ENCODE data around the gene MLN. TPM values are rescaled to one million over a fixed set of nuclear protein-coding genes. Genes with fewer than 3 reads are reported as not detected.

The MLN gene
- total and polyA plus RNA-seq, 2 of the 4 experiments (the other 2 are of a cell fraction) = not detected

- peaks cover 64% of the 10 kb centered on the region for H3K27me3 ChIP-seq (ENCODE audit: control insufficient read depth, insufficient read depth, low read length)
- H3K27ac ChIP-seq (ENCODE audit: insufficient read depth, low read length) = no peak overlapping the region
- intact Hi-C loops (cut with micrococcal nuclease) = no loop called here
- H2AK5ac ChIP-seq (ENCODE audit: low read depth, low read length) = no peak overlapping the region
- H3K4me3 ChIP-seq (ENCODE audit: insufficient read depth, low read depth, low read length) = no peak overlapping the region
- H3K4me2 ChIP-seq (ENCODE audit: low read depth, low read length) = no peak overlapping the region
- H3K23ac ChIP-seq (ENCODE audit: low read depth, low read length) = no peak overlapping the region
- H3K36me3 ChIP-seq (ENCODE audit: control insufficient read depth, insufficient read depth, low read length) = no peaks in the 10 kb centered on the region
- no peak for TF ChIP-seq CHD1 (IDR thresholded peaks at IDR 0.05; ENCODE audit: low read depth, low read length)
- BruUV-seq (replicated peaks) = no TSS peak
- H3K4ac ChIP-seq (ENCODE audit: low read depth, low read length) = no peak overlapping the region
- no CpG with 5 or more reads among the region's 3 CpGs for WGBS, 2 experiments (ENCODE audit: extremely low coverage in 2 of 2, insufficient read length in 1 of 2)
- H2AK9ac ChIP-seq (replicated peaks; ENCODE audit: low read depth, low read length, poor library complexity) = no peak overlapping the region
- H2BK120ac ChIP-seq (ENCODE audit: low read depth, low read length) = no peak overlapping the region
- no peak overlapping the region for H3K56ac ChIP-seq (ENCODE audit: extremely low read depth, insufficient read depth, low read length)
- DNase-seq (no peak), ATAC-seq (ENCODE audit: low read depth) (no peak)
- no peaks in the 10 kb centered on the region for H3K9me1 ChIP-seq (ENCODE audit: insufficient read depth, low read length)
- dilution Hi-C loops (cut with HindIII; ENCODE audit: low sequenced_read_pairs, unreplicated experiment) = no loop called here
- no peak overlapping the region for H4K91ac ChIP-seq (ENCODE audit: insufficient read depth, low read depth, low read length)
- no peak overlapping the region for H4K5ac ChIP-seq (ENCODE audit: low read depth, low read length)
- no peak overlapping the region for H3K14ac ChIP-seq (replicated peaks; ENCODE audit: low read depth, low read length)
- ChIA-PET CTCF (no interaction called here), POLR2A (ENCODE audit: unreplicated experiment) (no interaction called here)
- H3K9me3 ChIP-seq (ENCODE audit: control insufficient read depth, insufficient read depth, low read length) = no peaks in the 10 kb centered on the region
- H2BK15ac ChIP-seq (ENCODE audit: low read depth, low read length) = no peak overlapping the region
- H2AFZ ChIP-seq (replicated peaks; ENCODE audit: low read length, poor library complexity) = no peak overlapping the region
- no peaks in the 10 kb centered on the region for H3K4me1 ChIP-seq (ENCODE audit: control insufficient read depth, insufficient read depth, low read length)
- H2BK5ac ChIP-seq (ENCODE audit: low read depth, low read length, poor library complexity, severe bottlenecking) = no peak overlapping the region
- no peaks in the 10 kb centered on the region for H4K20me1 ChIP-seq (ENCODE audit: insufficient read depth, low read length)
- in situ Hi-C loops (cut with MboI; ENCODE audit: low sequenced_read_pairs) = no loop called here
- H3K79me1 ChIP-seq (ENCODE audit: low read depth in 1 of 2, low read length in 2 of 2) = no peaks in the 10 kb centered on the region
- H2BK20ac ChIP-seq (ENCODE audit: low read depth, low read length) = no peak overlapping the region
- no peak overlapping the region for H4K8ac ChIP-seq (ENCODE audit: low read depth in 2 of 2, low read length in 2 of 2)
- H3K18ac ChIP-seq (ENCODE audit: low read depth, low read length) = no peak overlapping the region
- H3K9ac ChIP-seq (ENCODE audit: low read depth, low read length) = no peak overlapping the region
These were observed 14.5 kb upstream of the MLN start for GRCh38 chr6:33818293-33818692.
